Rectal smooth muscle tissue (tissue), 1 donor: ENCODE results near the gene GRIK1.

Experiments
- H3K27ac ChIP-seq: one replicate; pipeline ENCODE4 v1.7.0; 2013; ENCODE audit warnings: low read depth, low read length, inconsistent platforms
- H3K27me3 ChIP-seq: one replicate; pipeline ENCODE4 v1.7.0; 2013; ENCODE audit warnings: low read length; ENCODE audit not compliant: control insufficient read depth, insufficient read depth
- H3K36me3 ChIP-seq: one replicate; pipeline ENCODE4 v1.7.0; 2013; ENCODE audit warnings: low read length; ENCODE audit not compliant: control insufficient read depth, insufficient read depth
- H3K4me1 ChIP-seq: one replicate; pipeline ENCODE4 v1.7.0; 2013; ENCODE audit warnings: low read length; ENCODE audit not compliant: control insufficient read depth, insufficient read depth
- H3K4me3 ChIP-seq: one replicate; pipeline ENCODE4 v1.7.0; 2013; ENCODE audit warnings: low read length
- H3K9ac ChIP-seq: one replicate; pipeline ENCODE4 v1.7.0; 2013; ENCODE audit warnings: low read length

The GRIK1 gene

DNA sequence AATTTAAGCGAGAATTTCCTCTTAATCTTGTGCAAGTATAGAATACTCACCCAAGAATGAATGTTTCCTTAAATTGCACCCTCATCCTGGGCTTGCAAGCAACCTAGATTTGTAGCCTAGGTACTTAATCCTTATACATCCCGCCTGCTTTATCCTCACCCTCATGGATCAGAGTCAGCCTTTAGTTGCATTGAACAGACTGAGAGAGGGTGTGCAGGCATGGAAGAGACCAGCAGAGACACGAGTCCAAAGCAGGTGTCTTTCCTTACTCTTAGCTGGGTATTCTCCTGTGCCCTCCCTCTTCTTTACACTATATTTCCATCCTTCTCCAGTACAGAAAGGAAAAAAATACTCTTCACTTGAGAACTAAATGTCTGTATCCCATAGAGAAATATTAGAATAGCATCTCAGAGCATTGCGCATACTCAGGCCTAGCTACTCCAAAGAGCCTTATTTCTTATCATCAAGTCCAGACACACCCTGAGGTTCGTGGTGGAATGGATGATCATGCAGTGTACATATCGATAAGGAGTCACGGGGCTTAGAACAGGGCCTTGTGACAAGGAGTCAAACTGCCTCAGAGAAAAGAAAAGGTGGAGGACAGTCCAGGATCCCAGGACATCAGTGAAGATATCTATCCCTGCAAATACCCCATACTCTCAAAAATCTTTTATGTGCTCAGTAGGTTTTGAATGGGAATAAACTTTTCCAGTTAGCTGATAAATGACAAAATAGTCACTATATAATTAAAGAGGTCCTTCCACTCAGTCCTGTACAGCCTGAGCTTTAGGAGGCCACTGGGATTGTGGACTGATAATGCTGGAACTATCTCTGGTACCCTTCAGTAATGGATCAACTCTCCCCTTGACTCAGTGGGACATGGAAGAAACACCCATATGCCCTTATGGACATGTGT is 297.9 kb downstream of the GRIK1 start:
- H3K27ac ChIP-seq = no peak overlapping the region
- H3K4me1 ChIP-seq = no peaks in the 10 kb centered on the region
- H3K27me3 ChIP-seq = no peaks in the 10 kb centered on the region
- H3K9ac ChIP-seq = no peak overlapping the region
- no peak overlapping the region for H3K4me3 ChIP-seq
- H3K36me3 ChIP-seq = no peaks in the 10 kb centered on the region

- no peaks in the 10 kb centered on the region for H3K36me3 ChIP-seq
- no peak overlapping the region for H3K9ac ChIP-seq
- no peaks in the 10 kb centered on the region for H3K27me3 ChIP-seq
- H3K27ac ChIP-seq = no peak overlapping the region
- no peaks in the 10 kb centered on the region for H3K4me1 ChIP-seq
- H3K4me3 ChIP-seq = no peak overlapping the region
Measured at GRCh38 chr21:29641001-29641634, 298.7 kb downstream of the GRIK1 start.

- Histone ChIP-seq H3K9ac (no peak overlapping the region), H3K27ac (no peak overlapping the region)
Measured at GRCh38 chr21:29640080-29640508, 299.7 kb downstream of the GRIK1 start.

GRCh38 chr21:29639366-29640079 is 300.3 kb downstream of the GRIK1 start:
- no peak overlapping the region for H3K27ac ChIP-seq
- H3K9ac ChIP-seq = no peak overlapping the region
- H3K4me1 ChIP-seq = no peaks in the 10 kb centered on the region
- H3K4me3 ChIP-seq = no peak overlapping the region
- H3K36me3 ChIP-seq = no peaks in the 10 kb centered on the region
- H3K27me3 ChIP-seq = no peaks in the 10 kb centered on the region

More at GRCh38 chr21:29640080-29640508, 299.7 kb downstream of the GRIK1 start:
- H3K36me3 ChIP-seq = no peaks in the 10 kb centered on the region
- H3K4me3 ChIP-seq = no peak overlapping the region
- no peaks in the 10 kb centered on the region for H3K27me3 ChIP-seq
- H3K4me1 ChIP-seq = no peaks in the 10 kb centered on the region

DNA sequence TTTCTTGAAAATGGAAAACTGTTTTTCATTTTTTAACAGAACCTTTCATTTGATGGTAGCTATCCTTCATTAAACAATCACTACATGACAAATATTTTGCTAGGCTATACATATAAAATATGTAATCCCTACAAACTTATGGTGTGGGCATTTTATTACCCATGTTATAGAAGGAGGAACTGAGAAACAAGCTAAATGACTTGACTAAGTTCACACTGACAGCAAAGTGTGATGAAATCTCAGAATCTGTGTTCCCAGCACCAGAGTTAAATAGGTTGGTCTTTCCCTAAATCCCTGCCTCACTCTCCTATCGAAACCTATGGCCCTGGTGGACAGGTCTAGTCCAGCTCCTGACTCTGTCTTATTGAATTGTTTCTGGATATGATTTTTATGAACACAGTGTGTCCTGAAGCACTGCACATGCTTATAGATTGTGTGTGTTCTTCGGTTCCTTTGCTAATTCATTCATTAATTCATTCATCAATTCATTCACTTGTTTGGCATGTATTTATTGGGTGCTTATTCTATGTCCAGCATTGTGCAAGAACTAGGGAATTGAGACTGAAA is 301.0 kb downstream of the GRIK1 start:
- Histone ChIP-seq H3K4me1 (no peaks in the 10 kb centered on the region), H3K36me3 (no peaks in the 10 kb centered on the region), H3K4me3 (no peak overlapping the region), H3K27me3 (no peaks in the 10 kb centered on the region), H3K9ac (no peak overlapping the region), H3K27ac (no peak overlapping the region)

DNA sequence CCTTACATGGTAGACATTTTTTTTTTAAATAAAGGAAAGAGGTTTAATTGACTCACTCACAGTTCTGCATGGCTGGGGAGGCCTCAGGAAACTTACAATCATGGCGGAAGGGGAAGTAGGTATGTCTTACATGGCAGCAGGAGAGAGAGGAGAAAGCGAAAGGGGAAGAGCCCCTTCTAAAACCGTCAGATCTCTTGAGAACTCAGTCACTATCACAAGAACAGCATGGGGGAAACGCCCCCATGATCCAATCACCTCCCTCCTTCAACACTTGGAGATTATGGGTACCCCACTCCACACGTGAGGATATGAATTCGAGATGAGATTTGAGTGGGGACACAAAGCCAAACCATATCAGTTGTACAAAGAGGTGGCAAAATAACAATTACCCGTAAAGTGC is 301.7 kb downstream of the GRIK1 start:
- Histone ChIP-seq H3K27me3 (no peaks in the 10 kb centered on the region), H3K4me3 (no peak overlapping the region), H3K4me1 (no peaks in the 10 kb centered on the region), H3K27ac (no peak overlapping the region), H3K9ac (no peak overlapping the region), H3K36me3 (no peaks in the 10 kb centered on the region)

- Histone ChIP-seq H3K4me3 (no peak overlapping the region), H3K27ac (no peak overlapping the region), H3K36me3 (no peaks in the 10 kb centered on the region), H3K9ac (no peak overlapping the region), H3K4me1 (no peaks in the 10 kb centered on the region), H3K27me3 (no peaks in the 10 kb centered on the region)
Measured at GRCh38 chr21:29637553-29637952, 302.2 kb downstream of the GRIK1 start.

GRCh38 chr21:29637134-29637533 is 302.7 kb downstream of the GRIK1 start:
- H3K36me3 ChIP-seq = no peaks in the 10 kb centered on the region
- H3K27me3 ChIP-seq = no peaks in the 10 kb centered on the region
- no peak overlapping the region for H3K9ac ChIP-seq
- no peak overlapping the region for H3K4me3 ChIP-seq
- H3K27ac ChIP-seq = no peak overlapping the region
- H3K4me1 ChIP-seq = no peaks in the 10 kb centered on the region

GRCh38 chr21:29634418-29634817 is 305.4 kb downstream of the GRIK1 start:
- H3K27ac ChIP-seq = no peak overlapping the region
- no peak overlapping the region for H3K4me3 ChIP-seq
- no peaks in the 10 kb centered on the region for H3K36me3 ChIP-seq
- H3K9ac ChIP-seq = no peak overlapping the region
- H3K27me3 ChIP-seq = no peaks in the 10 kb centered on the region
- H3K4me1 ChIP-seq = no peaks in the 10 kb centered on the region

GRCh38 chr21:29633756-29634155 is 306.0 kb downstream of the GRIK1 start:
- no peaks in the 10 kb centered on the region for H3K4me1 ChIP-seq
- no peaks in the 10 kb centered on the region for H3K27me3 ChIP-seq
- no peak overlapping the region for H3K27ac ChIP-seq
- H3K9ac ChIP-seq = no peak overlapping the region
- no peak overlapping the region for H3K4me3 ChIP-seq
- no peaks in the 10 kb centered on the region for H3K36me3 ChIP-seq

GRCh38 chr21:29630441-29630840 is 309.4 kb downstream of the GRIK1 start:
- no peaks in the 10 kb centered on the region for H3K4me1 ChIP-seq
- no peak overlapping the region for H3K27ac ChIP-seq
- H3K9ac ChIP-seq = no peak overlapping the region
- H3K36me3 ChIP-seq = no peaks in the 10 kb centered on the region
- no peaks in the 10 kb centered on the region for H3K27me3 ChIP-seq
- no peak overlapping the region for H3K4me3 ChIP-seq

GRCh38 chr21:29627905-29628304 is 311.9 kb downstream of the GRIK1 start:
- no peak overlapping the region for H3K9ac ChIP-seq
- no peaks in the 10 kb centered on the region for H3K27me3 ChIP-seq
- no peak overlapping the region for H3K27ac ChIP-seq
- no peaks in the 10 kb centered on the region for H3K36me3 ChIP-seq
- no peak overlapping the region for H3K4me3 ChIP-seq
- H3K4me1 ChIP-seq = no peaks in the 10 kb centered on the region
